SU-DHL-6 (cell line): ENCODE measurements around the gene CREB3L4.

Experiments used
- EZH2phosphoT487 ChIP-seq: fragments of 200-600 bp; sonication (generic), shearing (Covaris generic); conservative IDR thresholded peaks from 2 replicates; pipeline ENCODE4 v1.6.1; 2018; ENCODE audit warnings: mild to moderate bottlenecking, antibody characterized with exemption, low read length, moderate library complexity, mixed read lengths
- TF ChIP-seq, protein P1 (sequence below): fragments of 200-600 bp; sonication (generic); IDR thresholded peaks from one replicate; pipeline ENCODE4 v1.5.1; 2017; ENCODE audit warnings: antibody characterized with exemption, mild to moderate bottlenecking, low read length, moderate library complexity; ENCODE audit not compliant: insufficient read depth, poor library complexity, severe bottlenecking

DNA sequence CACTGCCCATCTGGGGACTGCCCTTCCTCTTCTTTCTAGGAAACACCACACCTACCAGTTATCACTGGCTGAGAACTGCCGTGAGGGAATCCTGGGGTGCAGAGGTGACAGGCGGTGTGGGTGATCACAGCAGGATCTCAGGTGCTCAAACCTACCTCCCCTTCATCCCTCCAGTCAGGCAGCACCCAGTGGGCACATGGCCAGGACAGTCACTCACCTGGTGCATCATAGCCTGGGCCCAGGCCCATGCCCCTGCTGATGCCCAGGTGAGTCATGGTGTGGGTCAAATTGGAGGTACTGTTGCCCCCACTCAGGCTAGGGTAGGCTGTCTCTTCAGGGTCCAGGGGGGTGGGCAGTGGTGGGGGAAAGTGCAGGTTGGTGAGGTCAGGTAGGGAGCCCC lies 15.9 kb upstream of the CREB3L4 start:
- TF ChIP-seq, protein P1, sequence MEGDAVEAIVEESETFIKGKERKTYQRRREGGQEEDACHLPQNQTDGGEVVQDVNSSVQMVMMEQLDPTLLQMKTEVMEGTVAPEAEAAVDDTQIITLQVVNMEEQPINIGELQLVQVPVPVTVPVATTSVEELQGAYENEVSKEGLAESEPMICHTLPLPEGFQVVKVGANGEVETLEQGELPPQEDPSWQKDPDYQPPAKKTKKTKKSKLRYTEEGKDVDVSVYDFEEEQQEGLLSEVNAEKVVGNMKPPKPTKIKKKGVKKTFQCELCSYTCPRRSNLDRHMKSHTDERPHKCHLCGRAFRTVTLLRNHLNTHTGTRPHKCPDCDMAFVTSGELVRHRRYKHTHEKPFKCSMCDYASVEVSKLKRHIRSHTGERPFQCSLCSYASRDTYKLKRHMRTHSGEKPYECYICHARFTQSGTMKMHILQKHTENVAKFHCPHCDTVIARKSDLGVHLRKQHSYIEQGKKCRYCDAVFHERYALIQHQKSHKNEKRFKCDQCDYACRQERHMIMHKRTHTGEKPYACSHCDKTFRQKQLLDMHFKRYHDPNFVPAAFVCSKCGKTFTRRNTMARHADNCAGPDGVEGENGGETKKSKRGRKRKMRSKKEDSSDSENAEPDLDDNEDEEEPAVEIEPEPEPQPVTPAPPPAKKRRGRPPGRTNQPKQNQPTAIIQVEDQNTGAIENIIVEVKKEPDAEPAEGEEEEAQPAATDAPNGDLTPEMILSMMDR, result no peak
- no peak for TF ChIP-seq EZH2phosphoT487
